ENCODE measurements around the gene SSX2B.
"Not testable (repeated sequence)": the region's sequence is repeated elsewhere in the genome, so short reads cannot be mapped to it uniquely, and the experiment has no call there.

The SSX2B gene

DNA sequence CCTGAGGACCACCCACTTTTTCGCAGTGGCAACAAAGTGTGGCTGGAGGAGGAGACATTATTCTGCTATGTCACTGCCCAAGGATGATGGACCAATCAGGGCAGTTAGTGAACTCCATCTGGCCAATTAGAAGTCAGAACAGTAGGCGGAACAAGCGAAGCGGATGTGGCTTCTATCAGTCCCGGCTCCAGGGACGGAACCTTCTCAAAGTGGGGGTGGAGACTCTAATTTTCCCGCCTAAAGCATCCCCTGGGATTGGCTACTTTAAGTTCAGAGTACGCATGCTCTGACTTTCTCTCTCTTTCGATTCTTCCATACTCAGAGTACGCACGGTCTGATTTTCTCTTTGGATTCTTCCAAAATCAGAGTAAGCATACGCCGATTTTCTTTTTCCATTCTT lies at the start of gene SSX2B:
TSS of gene SSX2B (plus strand) at position 301 of the 400 bp plus-strand sequence. CDS start 1,429 bp downstream, outside the sequence.
- DNase-seq (ENCODE audit: low read depth in 3 of 3), result not testable (repeated sequence)

GRCh38 chrX:52707078-52707477 lies 44.0 kb upstream of the SSX2B start, which contains the start of gene SSX2:
SSX2 (minus strand) TSS chrX:52707178; CDS start chrX:52705749, 1,429 bp downstream.
- not testable (repeated sequence) for DNase-seq (ENCODE audit: low read depth in 3 of 3)

- DNase-seq (ENCODE audit: low read depth in 3 of 3), result not testable (repeated sequence)
Observed at GRCh38 chrX:52765983-52766382, 14.9 kb downstream of the SSX2B start.

GRCh38 chrX:52773504-52773903 lies 22.5 kb downstream of the SSX2B start:
- DNase-seq (ENCODE audit: low read depth in 3 of 3), result not testable (repeated sequence)

GRCh38 chrX:52797327-52797726 lies 46.3 kb downstream of the SSX2B start, which contains the start of gene SPANXN5:
SPANXN5 (minus strand) TSS chrX:52797427; CDS start chrX:52797348, 79 bp downstream.
- not testable (repeated sequence) for DNase-seq (ENCODE audit: low read depth in 3 of 3)

DNA sequence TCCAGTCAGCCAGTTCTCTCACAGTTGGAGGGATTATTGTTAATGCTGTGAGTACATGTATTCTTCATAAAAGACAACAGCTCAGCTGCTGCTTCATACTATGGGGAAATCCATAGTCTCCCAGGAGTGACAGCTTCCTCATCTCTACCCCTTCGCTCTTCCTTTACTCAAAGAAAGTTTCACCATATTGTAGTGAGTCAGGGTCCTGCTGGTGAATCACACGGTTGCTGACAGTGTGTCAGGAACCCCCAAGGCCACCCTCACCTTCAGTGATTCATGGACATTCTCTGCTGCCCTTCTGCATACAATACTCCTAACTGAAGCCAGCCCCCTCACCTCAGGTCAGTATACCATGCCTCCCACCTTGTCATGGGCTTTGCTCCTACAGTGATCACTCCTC lies 53.8 kb downstream of the SSX2B start:
- not testable (repeated sequence) for DNase-seq (ENCODE audit: low read depth in 3 of 3)
